Frontal cortex (tissue), 4 donors: ENCODE results near the gene GH1. TPM values are rescaled to one million over a fixed set of nuclear protein-coding genes. Genes with fewer than 3 reads are reported as not detected.
A peak's percentile ranks its signal among the peaks of the same experiment; 100 is the strongest.
"Not testable (repeated sequence)": the region's sequence is repeated elsewhere in the genome, so short reads cannot be mapped to it uniquely, and the experiment has no call there.

Experiments
- DNase-seq, 2 donors: peaks; one replicate each; pipeline ENCODE4 v3.0.0; 2012; ENCODE audit warnings: low spot score in 2 of 2
- FAIRE-seq: peaks from 2 replicates; lab custom pipeline; 2012; peaks lifted over from hg19 to GRCh38; lab: Jason Lieb, UNC
- total RNA-seq: library from RNA; depleted of rRNA; stranded (reverse); fragments of >200 nt; gene quantifications from one replicate; pipeline ENCODE4 v1.2.3, GENCODE V29; 2014
- donor health status: control.
- donor health status: control.
- donor health status: control.

The GH1 gene
- total RNA-seq, 1 donor from 2014 or later, result not detected

GRCh38 chr17:63904796-63905195, 13.8 kb downstream of the GH1 start:
- not testable (repeated sequence) for FAIRE-seq, DNase-seq

GRCh38 chr17:63903787-63904201, 14.8 kb downstream of the GH1 start:
- not testable (repeated sequence) for DNase-seq, FAIRE-seq

DNA sequence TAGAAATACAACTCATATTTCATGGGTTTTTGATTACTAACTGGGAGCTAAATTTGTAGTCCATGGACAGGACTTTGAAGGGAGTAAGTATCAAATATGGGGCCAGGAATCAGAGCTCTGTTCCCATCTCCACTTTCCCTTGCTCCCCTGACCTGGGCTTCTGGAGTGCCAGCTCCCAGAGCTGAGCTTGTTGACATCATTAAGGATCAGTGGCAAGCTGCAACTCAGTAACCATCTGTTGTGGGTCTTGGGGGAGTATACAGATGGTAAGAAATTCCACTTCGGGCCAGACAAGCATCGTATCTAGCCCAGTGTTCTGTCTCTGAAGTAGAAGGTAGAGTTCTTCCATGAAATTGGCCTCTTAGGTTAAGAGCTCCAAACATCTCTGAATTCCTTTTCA, 16.7 kb downstream of the GH1 start:
- FAIRE-seq, DNase-seq: not testable (repeated sequence)

GRCh38 chr17:63898899-63899798, 19.5 kb downstream of the GH1 start:
- DNase-seq, result not testable (repeated sequence)

GRCh38 chr17:63896524-63897354, 21.9 kb downstream of the GH1 start, which contains the start of gene CSH1:
CSH1 (minus strand) TSS chr17:63896574; CDS start chr17:63896511, 63 bp downstream.
- FAIRE-seq, DNase-seq: not testable (repeated sequence)

More at GRCh38 chr17:63898899-63899798, 19.5 kb downstream of the GH1 start:
- FAIRE-seq, result not testable (repeated sequence)

- not testable (repeated sequence) for DNase-seq, FAIRE-seq
Observed at GRCh38 chr17:63894821-63895220, 23.8 kb downstream of the GH1 start.

DNA sequence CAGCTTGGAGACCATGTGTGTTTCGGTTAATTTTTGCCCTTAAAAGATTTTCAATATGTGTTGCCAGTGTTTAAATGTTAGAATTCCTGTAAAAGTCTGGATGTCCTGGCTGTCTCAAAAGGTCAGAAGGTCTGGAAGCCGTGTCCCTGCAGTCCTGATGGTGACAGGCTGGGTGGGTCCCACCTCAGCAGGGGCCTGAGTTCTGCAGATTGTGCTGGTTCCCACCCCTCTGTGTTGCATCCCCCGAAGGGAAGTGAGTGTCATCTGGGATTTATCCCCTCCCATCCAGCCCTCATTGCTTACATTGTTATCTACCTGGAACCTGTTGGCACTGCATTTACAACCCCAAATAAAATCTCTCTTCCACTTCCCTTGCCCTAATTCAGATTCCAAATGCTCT, 24.6 kb downstream of the GH1 start:
- not testable (repeated sequence) for DNase-seq, FAIRE-seq

GRCh38 chr17:63892316-63893037, 26.2 kb downstream of the GH1 start:
- FAIRE-seq, DNase-seq: not testable (repeated sequence)

DNA sequence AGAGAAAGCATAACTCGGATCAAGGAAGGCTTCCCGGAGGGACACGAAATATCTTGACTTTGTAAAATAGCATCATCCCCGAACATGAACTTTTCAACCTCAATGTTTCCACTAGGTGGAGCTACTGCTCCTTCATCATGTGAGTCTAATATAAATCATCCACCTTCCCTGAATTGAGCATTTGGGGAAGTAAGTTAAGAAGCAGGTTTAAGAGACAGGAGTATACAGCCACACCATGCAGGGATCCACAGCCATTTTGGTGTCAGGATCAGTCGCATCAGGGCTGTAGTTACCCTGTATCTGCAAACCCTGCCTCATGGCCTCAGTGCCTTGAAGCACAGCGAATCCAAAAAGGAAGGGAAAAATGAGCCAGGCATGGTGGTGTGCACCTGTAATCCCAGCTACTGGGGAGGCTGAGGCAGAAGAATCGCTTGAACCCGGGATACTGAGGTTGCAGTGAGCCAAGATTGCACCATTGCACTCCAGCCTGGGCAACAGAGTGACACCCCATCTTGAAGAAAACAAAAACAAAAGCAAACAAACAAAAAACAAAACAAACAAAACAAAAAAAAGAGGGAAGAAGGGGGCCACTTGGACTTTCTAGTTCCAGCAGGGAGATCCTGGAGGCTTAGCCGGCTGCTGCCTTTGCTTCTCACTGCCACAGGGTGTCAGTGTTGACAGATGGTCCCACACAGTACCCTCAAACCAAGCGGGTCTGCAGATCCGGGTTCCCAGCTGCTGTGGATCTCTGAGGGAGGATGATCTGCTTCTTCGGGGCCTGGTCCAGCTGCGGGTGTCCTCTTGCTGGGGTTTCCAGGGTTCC, 29.4 kb downstream of the GH1 start:
- FAIRE-seq, DNase-seq: not testable (repeated sequence)

DNA sequence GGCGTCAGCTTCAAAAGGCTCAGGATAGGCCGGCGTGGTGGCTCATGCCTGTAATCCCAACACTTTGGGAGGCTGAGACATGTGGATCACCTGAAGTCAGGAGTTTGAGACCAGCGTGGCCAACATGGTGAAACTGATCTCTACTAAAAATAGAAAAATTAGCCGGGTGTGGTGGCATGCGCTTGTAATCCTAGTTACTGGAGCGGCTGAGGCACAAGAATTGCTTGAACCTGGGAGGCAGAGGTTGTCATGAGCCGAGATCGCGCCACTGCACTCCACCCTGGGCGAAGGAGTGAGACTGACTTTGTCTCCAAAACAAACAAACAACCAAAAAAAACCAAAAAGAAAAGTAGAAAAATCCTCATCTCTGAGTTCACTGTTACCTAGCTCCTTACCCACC, 33.5 kb downstream of the GH1 start:
- not testable (repeated sequence) for DNase-seq, FAIRE-seq

DNA sequence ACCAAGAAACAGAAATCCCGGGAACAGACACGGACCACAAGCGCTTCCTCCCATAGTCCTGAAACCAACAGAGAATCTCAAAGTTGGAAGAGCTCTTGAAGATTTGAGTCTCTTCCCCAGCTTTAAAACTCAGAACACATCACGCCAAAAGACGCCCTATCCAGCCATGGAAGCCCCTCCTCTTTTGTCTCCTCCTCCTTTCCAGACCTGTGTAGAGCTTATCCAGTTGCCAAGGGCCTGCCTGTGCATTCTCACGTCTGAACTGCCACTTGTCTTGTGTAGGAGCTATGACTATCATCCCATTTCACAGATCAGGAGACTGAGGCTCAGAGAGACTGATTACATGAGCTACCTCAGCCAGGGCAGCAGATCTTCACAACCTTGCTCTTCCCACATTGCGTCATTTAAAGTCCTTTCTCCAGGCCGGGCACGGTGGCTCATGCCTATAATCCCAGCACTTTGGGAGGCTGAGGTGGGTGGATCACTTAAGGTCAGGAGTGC, 36.0 kb downstream of the GH1 start:
- DNase-seq, FAIRE-seq: not testable (repeated sequence)

DNA sequence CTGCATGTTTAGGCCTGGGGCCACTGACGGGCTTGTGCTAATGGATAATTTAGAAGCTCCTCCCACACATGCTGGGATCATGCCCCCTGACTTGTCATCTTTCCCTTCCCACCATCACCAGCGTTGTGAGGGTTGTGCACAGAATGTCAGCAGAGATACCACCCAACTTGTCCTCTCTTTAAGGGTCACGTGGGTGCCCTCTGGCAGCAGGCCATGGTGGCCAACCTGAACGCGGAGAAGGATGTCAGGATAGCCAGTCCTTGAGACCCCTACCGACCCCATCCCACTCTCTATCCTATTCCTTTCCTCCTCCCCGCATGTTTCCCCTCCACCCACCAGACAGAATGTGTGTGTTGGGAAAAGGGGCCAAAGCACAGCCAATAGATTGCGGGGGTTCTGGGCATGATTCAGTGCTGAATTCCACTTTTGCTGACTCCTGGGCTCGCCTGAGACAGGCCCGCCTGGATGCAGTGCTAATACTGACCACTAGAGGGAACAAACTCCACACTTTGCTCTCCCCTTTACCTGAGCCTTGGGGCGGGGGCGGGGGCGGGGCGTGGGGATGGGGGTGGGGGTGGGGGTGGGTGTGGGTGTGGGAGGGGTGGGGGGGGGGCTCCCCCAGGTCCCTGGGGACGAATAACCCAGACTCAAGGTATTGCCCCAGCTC, 36.6 kb downstream of the GH1 start, which contains the start of gene GH2:
GH2 (minus strand) TSS at position 10 of the 667 bp plus-strand sequence. CDS start 143 bp downstream, outside the sequence.
- FAIRE-seq (no peak), DNase-seq (peak; percentile 30 to 69)

DNA sequence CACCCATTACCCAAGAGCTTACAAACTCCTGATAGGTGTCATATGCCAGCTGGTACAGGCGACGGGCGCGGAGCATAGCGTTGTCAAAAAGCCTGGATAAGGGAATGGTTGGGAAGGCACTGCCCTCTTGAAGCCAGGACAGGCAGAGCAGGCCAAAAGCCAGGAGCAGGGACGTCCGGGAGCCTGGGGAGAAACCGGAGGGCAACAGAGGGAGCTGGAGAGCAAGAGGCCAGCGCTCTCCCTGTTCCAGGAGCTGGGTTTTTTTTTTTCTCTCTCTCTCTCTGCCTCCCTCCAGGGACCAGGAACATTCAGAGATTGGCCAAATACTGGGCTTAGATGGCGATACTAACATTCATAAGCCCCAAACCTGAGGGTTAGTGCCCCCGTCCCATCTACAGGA, 37.3 kb downstream of the GH1 start:
- DNase-seq, result not testable (repeated sequence)

GRCh38 chr17:63880706-63881105, 37.9 kb downstream of the GH1 start:
- FAIRE-seq (no peak), DNase-seq (no peak)

More for the DNA sequence above, 37.3 kb downstream of the GH1 start:
- not testable (repeated sequence) for FAIRE-seq

GRCh38 chr17:63878413-63878812, 40.2 kb downstream of the GH1 start:
- not testable (repeated sequence) for DNase-seq, FAIRE-seq

- FAIRE-seq, DNase-seq: not testable (repeated sequence)
Observed at GRCh38 chr17:63874693-63875092, 43.9 kb downstream of the GH1 start.

- FAIRE-seq, DNase-seq: not testable (repeated sequence)
Observed at GRCh38 chr17:63874061-63874626, 44.5 kb downstream of the GH1 start.
